ENCODE results near the gene CTR9. TPM values are rescaled to one million over a fixed set of nuclear protein-coding genes. Genes with fewer than 3 reads are reported as not detected.
A peak's percentile ranks its signal among the peaks of the same experiment; 100 is the strongest.

Gene CTR9
- total RNA-seq, 1 experiment from 2014 or later = 7.8 TPM

GRCh38 chr11:10730151-10730550 lies 20.9 kb upstream of the CTR9 start:
- DNase-seq = no peak
- peaks cover 5% of the 10 kb centered on the region; the same call in 1 of the 2 replicates for H3K9me3 ChIP-seq
- H3K27me3 ChIP-seq = no peaks in the 10 kb centered on the region
- no peaks in the 10 kb centered on the region for H3K36me3 ChIP-seq
- no peak overlapping the region for H3K4me3 ChIP-seq

DNA sequence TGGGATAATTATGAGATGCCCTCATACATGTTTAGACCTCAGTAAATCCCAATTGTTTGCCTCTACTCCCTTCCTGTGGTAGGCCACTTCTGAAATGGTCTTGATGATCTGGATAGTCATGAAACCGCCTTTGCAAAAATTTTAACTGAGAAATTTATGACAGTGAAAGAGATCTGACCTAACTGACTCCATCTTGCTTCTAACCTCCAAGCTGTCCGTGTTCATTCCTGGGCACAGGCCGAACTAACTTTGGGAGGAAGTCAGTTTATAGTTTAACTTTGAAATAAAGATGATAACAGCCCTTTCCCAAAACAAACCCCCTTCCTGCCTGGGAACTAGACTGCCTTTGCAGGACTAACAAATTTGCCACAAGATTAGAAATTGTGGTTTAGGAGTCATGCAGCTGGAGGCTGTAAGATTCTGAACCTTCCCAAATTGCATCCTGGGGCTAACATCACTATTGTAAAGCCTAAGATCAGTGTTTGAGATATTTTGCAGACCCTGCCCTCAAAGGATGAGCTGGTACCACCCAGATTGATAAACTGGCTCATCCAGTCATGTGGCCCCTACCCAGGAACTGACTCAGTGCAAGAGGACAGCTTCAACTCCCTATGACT lies 19.9 kb upstream of the CTR9 start:
- no peaks in the 10 kb centered on the region for H3K36me3 ChIP-seq
- DNase-seq = no peak
- H3K9me3 ChIP-seq = peaks cover 5% of the 10 kb centered on the region; the same call in 1 of the 2 replicates
- H3K4me3 ChIP-seq = no peak overlapping the region
- no peaks in the 10 kb centered on the region for H3K27me3 ChIP-seq

DNA sequence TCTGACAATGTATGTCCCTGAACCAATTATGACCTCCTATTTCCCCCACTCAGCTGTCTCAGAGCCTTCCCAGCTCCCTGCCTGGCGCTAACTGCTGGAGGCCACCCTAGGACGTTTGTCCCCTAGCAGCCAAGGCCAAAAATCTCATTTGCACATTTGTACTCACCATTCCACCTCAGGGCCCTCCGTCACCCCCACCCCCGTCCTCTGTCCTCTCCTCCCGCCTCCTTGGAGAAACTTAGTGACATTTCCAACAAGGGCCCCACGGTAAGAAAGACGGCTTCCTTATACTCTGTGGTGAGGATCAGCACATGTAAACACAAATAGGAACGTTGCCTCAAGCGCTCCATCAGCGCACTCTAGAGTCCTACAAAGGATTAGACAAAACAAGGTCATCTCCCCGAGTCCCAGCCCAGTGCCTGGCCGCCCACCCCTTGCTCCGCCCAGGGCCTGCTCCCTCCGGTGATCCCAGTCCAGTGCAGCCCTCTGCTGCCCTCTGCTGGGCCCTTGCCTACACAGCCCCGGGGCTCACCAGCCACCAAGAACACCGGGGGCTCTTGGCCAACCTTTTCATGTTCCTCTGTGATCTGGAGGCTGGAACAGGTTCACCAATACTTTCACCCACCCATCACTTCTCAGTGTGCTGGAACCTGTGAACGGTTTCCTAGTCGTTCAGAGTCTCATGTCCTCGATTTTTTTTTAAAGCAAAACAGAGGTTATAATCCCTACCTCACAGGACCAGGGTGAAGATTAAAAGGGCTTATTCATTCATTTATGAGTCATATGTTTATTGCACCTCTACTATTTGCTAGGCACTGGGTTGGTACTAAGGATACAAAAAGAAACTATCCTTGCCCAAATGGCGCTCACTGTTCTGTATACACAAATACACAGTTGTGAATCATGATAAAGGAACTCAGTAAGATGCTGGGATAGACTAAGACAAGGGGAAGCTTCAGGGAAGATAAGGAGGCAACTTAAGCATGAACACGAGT lies 15.3 kb upstream of the CTR9 start:
- Histone ChIP-seq H3K27me3 (no peaks in the 10 kb centered on the region), H3K36me3 (no peaks in the 10 kb centered on the region), H3K4me3 (peak overlapping the region; percentile 28), H3K9me3 (peaks cover 5% of the 10 kb centered on the region; the same call in 1 of the 2 replicates)
- peak; percentile 93 for DNase-seq

- Histone ChIP-seq H3K27me3 (no peaks in the 10 kb centered on the region), H3K4me3 (no peak overlapping the region), H3K9me3 (no peaks in the 10 kb centered on the region), H3K36me3 (no peaks in the 10 kb centered on the region)
- DNase-seq = no peak
These were observed 8.4 kb upstream of the CTR9 start for GRCh38 chr11:10742460-10743208.

GRCh38 chr11:10743354-10744000 lies 7.6 kb upstream of the CTR9 start:
- Histone ChIP-seq H3K36me3 (no peaks in the 10 kb centered on the region), H3K4me3 (no peak overlapping the region), H3K9me3 (no peaks in the 10 kb centered on the region), H3K27me3 (no peaks in the 10 kb centered on the region)
- no peak for DNase-seq

DNA sequence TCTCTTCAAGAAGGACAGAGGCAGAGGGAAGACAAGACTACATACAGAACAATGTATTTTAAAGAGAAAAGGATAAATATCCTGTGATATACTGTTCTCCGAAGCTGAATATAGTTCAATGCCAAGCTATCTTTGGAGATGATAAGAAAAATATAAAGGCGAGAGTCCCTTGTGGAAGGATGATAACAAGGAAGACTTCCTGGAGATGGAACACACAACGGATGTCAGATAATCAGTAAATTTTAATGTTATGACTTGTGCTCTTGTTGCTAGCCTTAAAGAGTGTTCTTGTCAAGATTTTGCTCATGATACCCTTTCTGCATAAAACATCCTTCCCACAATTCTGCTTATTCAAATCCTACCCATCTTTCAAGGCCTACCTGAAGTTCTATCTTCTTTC lies 6.8 kb upstream of the CTR9 start:
- H3K36me3 ChIP-seq = no peaks in the 10 kb centered on the region
- no peaks in the 10 kb centered on the region for H3K27me3 ChIP-seq
- no peaks in the 10 kb centered on the region for H3K9me3 ChIP-seq
- DNase-seq = no peak
- H3K4me3 ChIP-seq = no peak overlapping the region

DNA sequence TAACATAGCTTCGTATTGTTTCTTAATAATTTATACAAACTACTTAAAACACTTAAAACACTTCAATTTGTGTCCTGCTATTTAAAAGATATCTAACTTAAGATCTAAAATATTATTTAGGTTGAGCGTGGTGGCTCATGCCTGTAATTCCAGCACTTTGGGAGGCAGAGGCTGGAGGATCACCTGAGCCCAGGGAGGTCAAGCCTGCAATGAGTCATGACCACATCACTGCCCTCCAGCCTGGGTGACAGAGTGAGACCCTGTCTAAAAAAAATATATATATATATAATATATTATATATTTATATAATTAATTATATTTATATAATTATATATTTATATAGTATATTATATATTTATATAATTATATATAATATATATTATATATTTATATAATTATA lies 4.2 kb upstream of the CTR9 start:
- no peak overlapping the region for H3K4me3 ChIP-seq
- H3K9me3 ChIP-seq = no peaks in the 10 kb centered on the region
- no peaks in the 10 kb centered on the region for H3K27me3 ChIP-seq
- H3K36me3 ChIP-seq = no peaks in the 10 kb centered on the region
- no peak for DNase-seq

DNA sequence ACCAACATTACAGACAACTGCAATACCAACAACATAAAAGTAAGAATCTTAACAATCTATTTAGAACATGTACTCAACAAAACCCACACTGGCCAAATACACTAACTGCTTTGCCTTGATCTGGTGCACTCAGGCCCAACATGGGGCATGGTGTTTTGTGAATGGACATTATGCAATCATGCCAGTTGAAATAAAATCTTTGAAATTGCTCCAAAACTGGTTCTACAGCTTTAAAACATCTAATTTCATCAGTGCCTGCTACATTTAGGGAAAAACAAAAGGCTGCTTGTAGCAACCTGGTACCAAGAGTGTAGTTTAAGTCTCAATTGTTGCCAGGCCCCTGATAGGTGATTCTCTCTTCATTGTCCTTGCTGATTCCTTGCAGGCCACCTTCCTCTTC lies 3.3 kb upstream of the CTR9 start:
- Histone ChIP-seq H3K36me3 (peaks cover under 1% of the 10 kb centered on the region; the same call in 1 of the 2 replicates), H3K4me3 (no peak overlapping the region), H3K9me3 (no peaks in the 10 kb centered on the region), H3K27me3 (no peaks in the 10 kb centered on the region)
- DNase-seq = no peak

DNA sequence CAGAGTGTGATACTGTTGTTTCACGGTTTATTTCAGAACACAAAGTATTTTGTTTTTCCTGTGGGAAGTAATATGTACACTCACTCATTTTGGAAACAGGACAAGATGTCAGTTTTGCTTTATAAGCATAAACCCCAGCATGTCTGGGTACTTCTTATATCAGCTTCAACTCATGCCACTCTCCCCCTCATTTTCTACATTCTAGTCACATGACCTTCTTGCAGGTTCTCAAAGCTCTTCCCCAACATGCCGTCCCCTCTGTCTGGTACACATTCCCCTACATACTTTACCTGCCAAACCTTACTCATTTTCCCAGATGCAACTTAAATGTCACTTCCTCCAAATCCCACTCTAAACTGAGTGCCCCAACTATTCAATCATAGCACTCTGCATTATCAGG lies 1.6 kb upstream of the CTR9 start:
- no peak for DNase-seq
- Histone ChIP-seq H3K9me3 (no peaks in the 10 kb centered on the region), H3K36me3 (peaks cover 13% of the 10 kb centered on the region), H3K4me3 (no peak overlapping the region; the same call in 1 of the 2 replicates), H3K27me3 (no peaks in the 10 kb centered on the region)

- peak overlapping the region; percentile 96 for H3K4me3 ChIP-seq
- peaks cover 33% of the 10 kb centered on the region for H3K36me3 ChIP-seq
- H3K27me3 ChIP-seq = no peaks in the 10 kb centered on the region
- DNase-seq = no peak
- H3K9me3 ChIP-seq = no peaks in the 10 kb centered on the region
These were observed 515 bp downstream of the CTR9 start for GRCh38 chr11:10751581-10751940.

- DNase-seq = no peak
- no peaks in the 10 kb centered on the region for H3K9me3 ChIP-seq
- H3K36me3 ChIP-seq = peaks cover 37% of the 10 kb centered on the region
- H3K27me3 ChIP-seq = no peaks in the 10 kb centered on the region
- H3K4me3 ChIP-seq = peak overlapping the region; percentile 96
These were observed 1.0 kb downstream of the CTR9 start for GRCh38 chr11:10752061-10752460.

DNA sequence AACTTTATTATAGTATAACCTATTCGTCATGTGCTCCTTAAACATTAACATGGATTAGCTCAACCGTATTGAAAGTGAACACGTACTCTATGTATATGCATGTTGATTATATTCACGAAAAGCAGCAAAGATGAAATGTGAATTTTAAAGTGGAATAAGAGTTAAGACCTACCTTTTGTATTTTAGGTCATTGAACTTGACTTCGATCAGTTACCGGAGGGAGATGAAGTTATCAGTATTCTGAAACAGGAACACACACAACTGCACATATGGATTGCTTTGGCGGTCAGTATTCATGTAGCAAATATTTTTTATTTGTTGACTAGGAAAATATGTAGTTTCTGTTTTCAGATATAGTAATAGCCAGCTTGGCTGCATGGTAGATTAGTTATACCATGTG lies 1.4 kb downstream of the CTR9 start:
- peak overlapping the region; percentile 96 for H3K4me3 ChIP-seq
- H3K27me3 ChIP-seq = no peaks in the 10 kb centered on the region
- H3K36me3 ChIP-seq = peaks cover 41% of the 10 kb centered on the region
- H3K9me3 ChIP-seq = no peaks in the 10 kb centered on the region
- DNase-seq = no peak

DNA sequence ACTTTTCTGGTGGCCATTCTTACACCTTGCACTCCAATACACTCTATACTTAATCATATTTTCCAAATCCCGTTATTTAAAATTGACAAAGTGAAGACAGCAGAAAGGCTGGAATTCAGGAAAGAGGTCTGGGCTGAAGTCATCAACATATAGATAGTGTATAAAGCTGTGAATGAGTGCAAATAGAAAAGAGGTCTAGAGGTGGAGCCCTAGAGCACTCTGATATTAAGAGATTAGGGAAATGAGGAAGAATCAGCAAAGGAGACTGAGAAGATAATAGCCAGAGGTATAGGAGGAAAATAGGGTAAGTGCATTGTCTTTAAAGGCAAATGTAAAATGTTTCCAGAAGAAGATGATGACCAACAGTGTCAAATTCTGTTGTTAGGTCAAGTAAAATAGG lies 7.9 kb downstream of the CTR9 start:
- DNase-seq = no peak

DNA sequence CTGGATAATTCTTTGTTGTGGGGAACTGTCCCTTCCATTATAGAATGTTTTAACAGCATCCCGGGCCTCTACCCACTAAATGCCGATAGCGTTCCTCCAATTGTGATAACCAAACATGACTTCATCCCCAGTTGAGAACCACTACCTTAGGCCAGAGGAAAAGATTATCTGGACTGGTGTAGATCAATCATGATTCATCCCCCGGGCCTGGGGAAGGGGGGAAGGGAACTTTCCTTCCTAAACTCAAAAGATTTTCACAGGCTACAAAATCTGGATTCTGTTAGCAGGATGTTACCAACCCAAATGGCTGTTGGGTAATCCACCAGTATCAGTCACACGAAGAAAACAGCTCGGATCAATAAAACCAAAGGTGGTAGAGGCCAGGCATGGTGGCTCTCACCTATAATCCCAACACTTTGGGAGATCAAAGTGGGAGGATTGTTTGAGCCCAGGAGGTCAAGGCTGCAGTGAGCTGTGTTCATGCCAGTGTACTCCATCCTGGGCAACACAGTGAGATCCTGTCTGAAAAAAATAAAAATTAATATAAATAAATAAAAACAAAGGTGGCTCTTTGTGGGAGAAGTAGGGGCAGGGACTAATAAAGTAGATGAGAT lies 10.1 kb downstream of the CTR9 start:
- H3K9me3 ChIP-seq = no peaks in the 10 kb centered on the region
- no peak for DNase-seq
- H3K27me3 ChIP-seq = no peaks in the 10 kb centered on the region
- no peak overlapping the region for H3K4me3 ChIP-seq
- peaks cover 72% of the 10 kb centered on the region for H3K36me3 ChIP-seq

More for the DNA sequence above, 7.9 kb downstream of the CTR9 start:
- Histone ChIP-seq H3K27me3 (no peaks in the 10 kb centered on the region), H3K9me3 (no peaks in the 10 kb centered on the region), H3K4me3 (no peak overlapping the region), H3K36me3 (peaks cover 73% of the 10 kb centered on the region)

- Histone ChIP-seq H3K27me3 (no peaks in the 10 kb centered on the region), H3K9me3 (no peaks in the 10 kb centered on the region), H3K36me3 (peaks cover 72% of the 10 kb centered on the region), H3K4me3 (no peak overlapping the region)
- DNase-seq = no peak
These were observed 11.1 kb downstream of the CTR9 start for GRCh38 chr11:10762185-10762584.

GRCh38 chr11:10762913-10763421 lies 11.9 kb downstream of the CTR9 start:
- H3K9me3 ChIP-seq = no peaks in the 10 kb centered on the region
- H3K27me3 ChIP-seq = no peaks in the 10 kb centered on the region
- no peak overlapping the region for H3K4me3 ChIP-seq
- no peak for DNase-seq
- peaks cover 70% of the 10 kb centered on the region for H3K36me3 ChIP-seq

Data from MG63 (cell line).